EL (cell line): ENCODE measurements around the gene CD37.
"Not testable (repeated sequence)": the region's sequence is repeated elsewhere in the genome, so short reads cannot be mapped to it uniquely, and the experiment has no call there.

Experiments used
- DNase-seq: peaks from one replicate; pipeline ENCODE4 v3.0.0-alpha.2; 2016

The CD37 gene

GRCh38 chr19:49331616-49332055, 3.6 kb upstream of the CD37 start:
- peak; percentile 51 for DNase-seq

GRCh38 chr19:49332691-49333417, 2.4 kb upstream of the CD37 start:
- not testable (repeated sequence) for DNase-seq

GRCh38 chr19:49333418-49333805, 1.8 kb upstream of the CD37 start:
- no peak for DNase-seq

- DNase-seq: no peak
Measured at GRCh38 chr19:49333811-49334288, 1.4 kb upstream of the CD37 start.

GRCh38 chr19:49335784-49336481, 727 bp downstream of the CD37 start:
- no peak for DNase-seq

GRCh38 chr19:49336482-49337266, 1.5 kb downstream of the CD37 start:
- DNase-seq: no peak

GRCh38 chr19:49337267-49338022, 2.2 kb downstream of the CD37 start:
- no peak for DNase-seq

GRCh38 chr19:49338023-49338677, 2.9 kb downstream of the CD37 start:
- DNase-seq: no peak

- DNase-seq: peak; percentile 28
Measured at GRCh38 chr19:49338691-49339300, 3.6 kb downstream of the CD37 start.

GRCh38 chr19:49339301-49340068, 4.3 kb downstream of the CD37 start:
- peak; percentile 56 for DNase-seq

- no peak for DNase-seq
Measured at GRCh38 chr19:49340069-49340864, 5.1 kb downstream of the CD37 start.

- no peak for DNase-seq
Measured at GRCh38 chr19:49340865-49341718, 5.9 kb downstream of the CD37 start.

- DNase-seq: no peak
Measured at GRCh38 chr19:49342291-49342721, 7.1 kb downstream of the CD37 start.

GRCh38 chr19:49343123-49343522, 7.9 kb downstream of the CD37 start:
- no peak for DNase-seq

GRCh38 chr19:49344505-49345423, 9.6 kb downstream of the CD37 start:
- DNase-seq: no peak

- no peak for DNase-seq
Measured at GRCh38 chr19:49347191-49347590, 12.0 kb downstream of the CD37 start.

GRCh38 chr19:49347835-49348234, 12.6 kb downstream of the CD37 start:
- DNase-seq: peak; percentile 74
